ENCODE measurements around the gene RBKS.

GRCh38 chr2:27884601-27885000 is 5.6 kb downstream of the RBKS start:
- TF ChIP-seq, protein P1, sequence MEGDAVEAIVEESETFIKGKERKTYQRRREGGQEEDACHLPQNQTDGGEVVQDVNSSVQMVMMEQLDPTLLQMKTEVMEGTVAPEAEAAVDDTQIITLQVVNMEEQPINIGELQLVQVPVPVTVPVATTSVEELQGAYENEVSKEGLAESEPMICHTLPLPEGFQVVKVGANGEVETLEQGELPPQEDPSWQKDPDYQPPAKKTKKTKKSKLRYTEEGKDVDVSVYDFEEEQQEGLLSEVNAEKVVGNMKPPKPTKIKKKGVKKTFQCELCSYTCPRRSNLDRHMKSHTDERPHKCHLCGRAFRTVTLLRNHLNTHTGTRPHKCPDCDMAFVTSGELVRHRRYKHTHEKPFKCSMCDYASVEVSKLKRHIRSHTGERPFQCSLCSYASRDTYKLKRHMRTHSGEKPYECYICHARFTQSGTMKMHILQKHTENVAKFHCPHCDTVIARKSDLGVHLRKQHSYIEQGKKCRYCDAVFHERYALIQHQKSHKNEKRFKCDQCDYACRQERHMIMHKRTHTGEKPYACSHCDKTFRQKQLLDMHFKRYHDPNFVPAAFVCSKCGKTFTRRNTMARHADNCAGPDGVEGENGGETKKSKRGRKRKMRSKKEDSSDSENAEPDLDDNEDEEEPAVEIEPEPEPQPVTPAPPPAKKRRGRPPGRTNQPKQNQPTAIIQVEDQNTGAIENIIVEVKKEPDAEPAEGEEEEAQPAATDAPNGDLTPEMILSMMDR (conservative IDR thresholded peaks at IDR 0.05): no peak
- no peak for TF ChIP-seq ZFX (IDR thresholded peaks at IDR 0.05)
